HepG2 (cell line): ENCODE results near the gene ARID1A. TPM values are rescaled to one million over a fixed set of nuclear protein-coding genes. Genes with fewer than 3 reads are reported as not detected.

Source experiments
- ATF7 ChIP-seq, 2 experiments: fragments of 450-650 bp in 1 of 2; sonication (generic) in 1 of 2; formaldehyde crosslinking in 1 of 2; IDR thresholded peaks; 2 replicates each; pipeline versions ENCODE4 v1.4.0 to v1.6.1; 2016 to 2020; ENCODE audit warnings: antibody characterized with exemption in 1 of 2, mild to moderate bottlenecking in 1 of 2, missing genetic modification reagents in 1 of 2
- ATF7-NPFF ChIP-seq: sonication (generic); formaldehyde crosslinking; IDR thresholded peaks from 2 replicates; pipeline ENCODE4 v1.8.1; 2023; ENCODE audit warnings: mild to moderate bottlenecking, low read depth, missing genetic modification reagents, moderate library complexity
- BCL3 ChIP-seq: sonication (generic); formaldehyde crosslinking; IDR thresholded peaks from 2 replicates; pipeline ENCODE4 v1.5.1; 2020; ENCODE audit warnings: mild to moderate bottlenecking, missing genetic modification reagents, moderate library complexity
- CEBPG ChIP-seq: IDR thresholded peaks from 2 replicates; pipeline ENCODE4 v1.6.1; 2016
- GABPA ChIP-seq, 2 experiments: IDR thresholded peaks; 2 replicates each; pipeline ENCODE4 v1.6.1; 2011 to 2016; ENCODE audit warnings: low read depth in 2 of 2, low read length in 1 of 2, missing biosample characterization in 1 of 2, missing genetic modification characterization in 1 of 2
- GATAD2A ChIP-seq: IDR thresholded peaks from 2 replicates; pipeline ENCODE4 v1.6.1; 2016
- HNRNPK ChIP-seq: fragments of 200-400 bp; formaldehyde crosslinking; IDR thresholded peaks from 2 replicates; pipeline ENCODE4 v1.6.1; 2018; ENCODE audit warnings: low read length, low read depth, moderate library complexity, mild to moderate bottlenecking; ENCODE audit not compliant: poor library complexity, severe bottlenecking
- JUN ChIP-seq: sonication (generic); formaldehyde crosslinking; IDR thresholded peaks from 2 replicates; pipeline ENCODE4 v1.4.0; 2020; ENCODE audit warnings: mild to moderate bottlenecking, missing genetic modification reagents
- MEIS1 ChIP-seq: sonication (generic); formaldehyde crosslinking; IDR thresholded peaks from 2 replicates; pipeline ENCODE4 v1.9.0; 2021; ENCODE audit warnings: mild to moderate bottlenecking, missing genetic modification reagents, moderate library complexity, borderline replicate concordance
- MNT ChIP-seq: fragments of 450-650 bp; IDR thresholded peaks from 2 replicates; pipeline ENCODE4 v1.6.1; 2016
- NFYB ChIP-seq: sonication (generic); formaldehyde crosslinking; IDR thresholded peaks from 2 replicates; pipeline ENCODE4 v1.4.0; 2020; ENCODE audit warnings: missing genetic modification reagents
- NR2F2 ChIP-seq: IDR thresholded peaks from 2 replicates; pipeline ENCODE4 v1.6.1; 2012; ENCODE audit warnings: low read depth, inconsistent platforms, borderline replicate concordance
- ZBTB14 ChIP-seq: sonication (generic); formaldehyde crosslinking; IDR thresholded peaks from 2 replicates; pipeline ENCODE4 v1.4.0; 2020; ENCODE audit warnings: missing genetic modification reagents
- ZBTB7B ChIP-seq: sonication (generic); formaldehyde crosslinking; IDR thresholded peaks from 2 replicates; pipeline ENCODE4 v1.4.0; 2020; ENCODE audit warnings: missing genetic modification reagents
- ZMAT3 ChIP-seq: sonication (generic); formaldehyde crosslinking; conservative IDR thresholded peaks from 2 replicates; pipeline ENCODE4 v1.7.0; 2021; ENCODE audit warnings: missing genetic modification reagents
- ZNF451 ChIP-seq: sonication (generic); formaldehyde crosslinking; IDR thresholded peaks from 2 replicates; pipeline ENCODE4 v1.5.0; 2020; ENCODE audit warnings: mild to moderate bottlenecking, missing genetic modification reagents
- ZNF597 ChIP-seq: sonication (generic); formaldehyde crosslinking; IDR thresholded peaks from 2 replicates; pipeline ENCODE4 v1.5.0; 2020; ENCODE audit warnings: missing genetic modification reagents
- ZNF768 ChIP-seq: sonication (generic); formaldehyde crosslinking; IDR thresholded peaks from 2 replicates; pipeline ENCODE4 v1.4.0; 2020; ENCODE audit warnings: missing genetic modification reagents
- ZSCAN9 ChIP-seq: IDR thresholded peaks from 2 replicates; pipeline ENCODE4 v1.6.1; 2016; ENCODE audit warnings: borderline replicate concordance
- ZXDC ChIP-seq: sonication (generic); formaldehyde crosslinking; IDR thresholded peaks from 2 replicates; pipeline ENCODE4 v1.5.0; 2020; ENCODE audit warnings: mild to moderate bottlenecking, missing genetic modification reagents
- polyA plus RNA-seq, 8 experiments: library from polyadenylated mRNA; depleted of rRNA in 3 of 8; stranded (reverse) in 7 of 8; unstranded in 1 of 8; fragments of >200 nt; fragmentation: Illumina TruSeq in 4 of 8; extraction: Trizol in 4 of 8; gene quantifications; 2 replicates each; pipeline versions ENCODE4 v1.2.1 to v1.2.3, GENCODE V29; 2011 to 2016; ENCODE audit warnings: low read depth in 4 of 8, missing spikeins in 1 of 8, mixed read lengths in 1 of 8; ENCODE audit not compliant: insufficient read depth in 1 of 8
- total RNA-seq, 5 experiments: library from RNA; depleted of rRNA; stranded (reverse); fragments of >200 nt; fragmentation: Illumina TruSeq; extraction: Trizol; gene quantifications; 2 replicates each; pipeline ENCODE4 v1.2.3, GENCODE V29; 2016; ENCODE audit warnings: low read depth in 1 of 5

The ARID1A gene
- total and polyA plus RNA-seq, 2 of the 13 experiments (the other 11 are each of a cell fraction or from before 2014, with no cell fraction given), result 11.9 to 15.9 TPM

GRCh38 chr1:26695356-26696118, at the start of gene ARID1A (continued):
- TF ChIP-seq MNT (0 out of 2 replicates have a peak, but pooled peaks have one; percentile 5), ZNF768 (CRISPR knock-in tag) (peak; percentile 85), NFYB (CRISPR knock-in tag) (peak; percentile 42; the same call in 1 of the 2 replicates), ZBTB14 (no peak), ZSCAN9 (CRISPR knock-in tag) (0 out of 2 replicates have a peak, but pooled peaks have one; percentile 59), GATAD2A (CRISPR knock-in tag) (peak; percentile 80), HNRNPK (peak; percentile 92), NR2F2 (no peak), GABPA (IDR thresholded peaks at IDR 0.05; ENCODE audit: low read depth, low read length) (no peak), GABPA (CRISPR knock-in tag; IDR thresholded peaks at IDR 0.05; ENCODE audit: low read depth) (peak; percentile 40; the same call in 1 of the 2 replicates), ZNF451 (CRISPR knock-in tag) (peak; percentile 94), ZXDC (CRISPR knock-in tag) (peak; percentile 48), ZNF597 (CRISPR knock-in tag) (no peak), ZBTB7B (CRISPR knock-in tag) (peak; percentile 89), ATF7-NPFF (CRISPR knock-in tag) (peak; percentile 92), BCL3 (CRISPR knock-in tag) (peak; percentile 69; the same call in 1 of the 2 replicates), JUN (CRISPR knock-in tag) (peak; percentile 32; the same call in 1 of the 2 replicates), ATF7 (IDR thresholded peaks at IDR 0.05) (no peak), ATF7 (CRISPR knock-in tag; IDR thresholded peaks at IDR 0.05) (no peak), ZMAT3 (CRISPR knock-in tag) (peak; percentile 94), CEBPG (CRISPR knock-in tag) (peak; percentile 54), MEIS1 (peak; percentile 90)
